Activated CD8-positive, alpha-beta memory T cell treated with anti-CD3 and anti-CD28 coated beads for 1 hour (primary cell): ENCODE data around the gene ZNF467.

ENCODE experiments used
- DNase-seq, 2 donors: peaks; one replicate each; pipeline ENCODE4 v3.0.0-alpha.2; 2020; ENCODE audit warnings: low read depth in 1 of 2; ENCODE audit errors: extremely low read depth in 1 of 2

The ZNF467 gene

GRCh38 chr7:149787428-149788299 is 14.3 kb upstream of the ZNF467 start:
- no peak for DNase-seq

- no peak for DNase-seq
Measured at GRCh38 chr7:149785983-149786382, 12.6 kb upstream of the ZNF467 start.

- no peak for DNase-seq
Measured at GRCh38 chr7:149785402-149785801, 12.0 kb upstream of the ZNF467 start.

- no peak for DNase-seq
Measured at GRCh38 chr7:149784251-149784608, 10.8 kb upstream of the ZNF467 start.

GRCh38 chr7:149783386-149784250 is 10.2 kb upstream of the ZNF467 start:
- DNase-seq = no peak

- no peak for DNase-seq
Measured at GRCh38 chr7:149782682-149783345, 9.4 kb upstream of the ZNF467 start.

- no peak for DNase-seq
Measured at GRCh38 chr7:149781921-149782320, 8.5 kb upstream of the ZNF467 start.

GRCh38 chr7:149780636-149781419 is 7.4 kb upstream of the ZNF467 start:
- DNase-seq = no peak

GRCh38 chr7:149780056-149780455 is 6.7 kb upstream of the ZNF467 start:
- no peak for DNase-seq

GRCh38 chr7:149779502-149779805 is 6.1 kb upstream of the ZNF467 start:
- no peak for DNase-seq

- no peak for DNase-seq
Measured at GRCh38 chr7:149778696-149779501, 5.5 kb upstream of the ZNF467 start.

GRCh38 chr7:149778327-149778637 is 4.9 kb upstream of the ZNF467 start:
- no peak for DNase-seq

GRCh38 chr7:149777551-149778326 is 4.4 kb upstream of the ZNF467 start:
- no peak for DNase-seq

- DNase-seq = no peak
Measured at GRCh38 chr7:149776848-149777407, 3.5 kb upstream of the ZNF467 start.

GRCh38 chr7:149776289-149776688 is 2.9 kb upstream of the ZNF467 start:
- DNase-seq = no peak

- DNase-seq = no peak
Measured at GRCh38 chr7:149775176-149775556, 1.8 kb upstream of the ZNF467 start.

- DNase-seq = no peak
Measured at GRCh38 chr7:149774237-149775175, 1.1 kb upstream of the ZNF467 start.

GRCh38 chr7:149772956-149773434 is 393 bp downstream of the ZNF467 start:
- peak in 1 of 2 donors; percentile 12 for DNase-seq
